Iris pigment epithelial cell (primary cell): ENCODE measurements around the gene CLDN2.
"Not testable (repeated sequence)": the region's sequence is repeated elsewhere in the genome, so short reads cannot be mapped to it uniquely, and the experiment has no call there.

Source experiments
- DNase-seq: peaks from one replicate; pipeline ENCODE4 v3.0.0-alpha.2; 2011; ENCODE audit warnings: low read depth

Gene CLDN2

DNA sequence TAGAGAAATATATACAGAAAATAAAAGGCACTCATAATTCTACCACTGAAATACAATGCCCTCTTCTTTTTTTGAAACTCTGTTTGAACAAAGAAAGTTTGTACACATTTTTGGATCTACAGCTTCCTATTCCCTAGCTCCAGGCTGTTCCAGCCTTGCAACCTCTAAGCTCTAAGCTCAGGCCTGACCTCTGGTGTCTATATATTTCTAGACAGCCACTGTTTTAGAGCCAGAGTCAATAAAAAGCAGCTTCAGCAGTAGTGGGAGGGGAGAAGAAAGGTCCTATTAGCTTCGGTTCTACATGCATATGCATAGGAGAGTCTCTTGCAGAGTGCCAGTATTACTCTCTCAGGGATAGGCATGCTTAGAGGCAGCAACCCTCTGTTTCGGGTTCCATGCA, 39.7 kb downstream of the CLDN2 start:
- DNase-seq: peak; percentile 46

DNA sequence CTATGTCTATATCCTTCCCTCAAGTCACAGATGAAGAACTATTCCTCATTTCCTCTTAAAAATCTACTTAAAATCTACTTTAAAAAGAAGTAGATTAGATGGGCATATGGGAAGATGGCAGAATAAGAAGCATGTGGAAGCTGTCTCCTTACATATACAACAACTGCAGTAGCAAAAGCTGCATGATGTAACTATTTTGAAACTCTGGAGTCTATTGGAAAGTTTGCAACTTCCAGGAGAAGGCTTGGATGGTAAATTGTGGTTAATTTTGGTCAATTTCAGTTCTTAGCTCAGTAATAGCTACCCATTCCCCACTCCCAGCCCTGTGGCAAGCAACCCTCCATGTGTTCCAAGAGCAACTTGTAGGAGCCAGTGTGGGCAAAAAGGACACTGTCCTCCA, 42.9 kb downstream of the CLDN2 start:
- DNase-seq: no peak

DNA sequence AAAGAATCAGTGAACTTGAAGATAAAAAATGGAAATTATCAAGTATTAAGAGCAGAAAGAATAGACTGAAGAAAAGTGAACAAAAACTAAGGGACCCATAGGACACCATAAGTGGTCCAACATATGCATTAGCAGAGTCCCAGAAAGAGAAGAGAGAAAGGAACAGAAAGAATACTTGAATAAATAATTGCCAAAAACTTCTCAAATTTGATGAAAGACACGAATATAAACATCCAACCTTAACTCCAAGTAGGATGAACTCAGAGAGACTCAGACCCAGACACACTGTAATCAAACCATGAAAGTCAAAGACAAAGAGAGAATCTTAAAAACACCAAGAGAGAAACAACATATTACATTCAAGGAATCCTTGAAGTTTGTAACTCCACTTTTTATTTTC, 44.1 kb downstream of the CLDN2 start:
- no peak for DNase-seq

DNA sequence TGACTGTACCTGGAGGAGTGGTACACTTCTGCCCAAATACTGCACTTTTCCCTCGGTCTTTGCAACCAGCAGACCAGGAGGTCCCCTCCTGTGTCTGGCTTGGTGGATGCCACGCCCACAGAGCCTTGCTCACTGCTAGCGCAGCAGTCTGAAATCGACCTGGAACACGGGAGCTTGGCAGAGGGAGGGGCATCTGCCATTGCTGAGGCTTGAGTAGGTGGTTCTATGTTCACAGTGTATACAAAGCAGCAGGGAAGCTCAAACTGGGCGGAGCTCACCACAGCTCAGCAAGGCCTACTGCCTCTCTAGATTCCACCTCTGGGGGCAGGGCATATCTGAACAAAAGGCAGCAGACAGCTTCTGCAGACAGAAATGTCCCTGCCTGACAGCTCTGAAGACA, 46.3 kb downstream of the CLDN2 start:
- not testable (repeated sequence) for DNase-seq

DNA sequence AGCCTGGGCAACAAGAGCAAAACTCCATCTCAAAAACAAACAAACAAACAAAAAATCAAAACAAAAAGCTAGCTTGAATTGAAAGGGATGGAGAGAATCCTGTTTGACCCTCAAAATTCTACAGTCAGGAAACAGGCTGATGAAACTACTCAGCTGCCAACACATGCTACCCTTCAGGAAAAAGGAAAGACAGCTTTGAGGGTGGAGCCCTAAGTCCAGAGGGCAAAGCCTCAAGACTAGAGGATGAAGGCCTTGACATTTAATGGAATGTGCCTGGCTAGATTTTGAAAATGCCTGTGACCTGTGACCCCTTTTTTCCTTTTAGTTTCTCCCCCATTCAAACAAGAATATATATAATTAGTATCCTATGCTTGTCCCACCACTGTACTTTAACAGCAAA, 52.7 kb downstream of the CLDN2 start:
- no peak for DNase-seq

DNA sequence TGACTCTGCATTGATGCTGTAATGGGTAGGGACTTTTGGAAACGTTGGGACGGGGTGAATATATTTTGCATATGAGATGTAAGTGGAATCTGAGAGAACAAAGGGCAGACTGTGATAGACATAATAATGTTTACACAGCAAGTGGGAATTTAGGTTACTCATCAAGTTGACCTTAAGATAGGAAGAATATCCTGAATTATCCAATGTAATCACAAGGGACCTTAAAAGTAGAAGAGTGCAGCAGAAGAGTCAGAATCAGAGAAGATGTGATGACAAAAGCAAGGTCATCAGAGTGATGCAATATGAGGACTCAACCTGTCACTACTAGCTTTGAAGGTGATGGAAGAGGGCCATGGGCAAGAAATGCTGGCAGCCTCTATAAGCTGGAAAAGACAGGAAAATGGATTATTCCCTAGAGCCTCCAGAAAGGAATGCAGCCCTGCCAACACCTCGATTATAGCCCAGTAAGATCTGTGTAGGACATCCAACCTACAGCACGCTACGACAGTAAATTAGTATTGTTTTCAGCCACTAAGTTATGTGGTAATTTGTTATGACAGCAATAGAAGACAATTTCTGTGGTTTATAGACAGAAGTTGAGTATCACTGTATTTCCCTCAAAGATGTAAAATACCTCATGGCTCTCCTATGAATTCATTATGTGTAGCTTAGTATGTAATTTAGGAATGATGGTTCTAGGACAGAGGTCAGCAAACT, 53.4 kb downstream of the CLDN2 start:
- DNase-seq: no peak

DNA sequence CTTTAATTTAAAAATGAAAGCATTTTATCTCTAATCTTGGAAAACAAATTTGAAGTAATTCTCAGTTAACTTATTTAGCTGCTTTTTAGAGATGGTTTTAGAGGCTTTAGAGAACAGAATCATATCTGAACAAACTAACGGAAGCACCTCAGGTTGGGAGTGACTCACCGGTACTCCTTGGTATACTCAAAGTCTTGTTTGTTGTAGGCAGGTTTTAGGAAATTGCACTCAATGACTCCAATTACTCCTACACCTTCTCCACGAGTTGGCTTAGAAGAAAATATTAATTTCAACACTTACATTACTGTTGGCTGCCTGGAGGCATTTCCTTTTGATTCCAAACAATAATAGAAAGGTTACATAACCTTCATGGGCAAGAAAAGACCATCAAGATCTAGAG, 56.2 kb downstream of the CLDN2 start:
- no peak for DNase-seq
